ENCODE results near the gene CD36.

The CD36 gene

GRCh38 chr7:80703272-80703671, 64.8 kb downstream of the CD36 start:
- no peak for DNase-seq (ENCODE audit: low read depth, low spot score)

GRCh38 chr7:80705130-80705781, 66.8 kb downstream of the CD36 start:
- no peak for DNase-seq (ENCODE audit: low read depth, low spot score)

- DNase-seq (ENCODE audit: low read depth, low spot score): no peak
Observed at GRCh38 chr7:80707318-80707717, 68.9 kb downstream of the CD36 start.

- no peak for DNase-seq (ENCODE audit: low read depth, low spot score)
Observed at GRCh38 chr7:80708123-80708522, 69.7 kb downstream of the CD36 start.

- no peak for DNase-seq (ENCODE audit: low read depth, low spot score)
Observed at GRCh38 chr7:80711531-80711930, 73.1 kb downstream of the CD36 start.

GRCh38 chr7:80719261-80719660, 80.8 kb downstream of the CD36 start:
- no peak for DNase-seq (ENCODE audit: low read depth, low spot score)

- no peak for DNase-seq (ENCODE audit: low read depth, low spot score)
Observed at GRCh38 chr7:80720146-80720545, 81.7 kb downstream of the CD36 start.

- no peak for DNase-seq (ENCODE audit: low read depth, low spot score)
Observed at GRCh38 chr7:80721883-80722615, 83.6 kb downstream of the CD36 start.

- DNase-seq (ENCODE audit: low read depth, low spot score): no peak
Observed at GRCh38 chr7:80722616-80723195, 84.3 kb downstream of the CD36 start.

GRCh38 chr7:80724249-80724871, 85.9 kb downstream of the CD36 start:
- DNase-seq (ENCODE audit: low read depth, low spot score): peak; percentile 70

- no peak for DNase-seq (ENCODE audit: low read depth, low spot score)
Observed at GRCh38 chr7:80725181-80725611, 86.8 kb downstream of the CD36 start.
